K562 (cell line): ENCODE results near the gene GALNT7. TPM values are rescaled to one million over a fixed set of nuclear protein-coding genes. Genes with fewer than 3 reads are reported as not detected.

Experiments used
- BRCA1 ChIP-seq, 2 experiments: fragments of 450-650 bp in 1 of 2; sonication (generic) in 1 of 2; formaldehyde crosslinking in 1 of 2; IDR thresholded peaks; 2 replicates each; pipeline versions ENCODE4 v1.5.0 to v1.6.1; 2017 to 2020; ENCODE audit warnings: mild to moderate bottlenecking in 1 of 2, missing genetic modification reagents in 1 of 2
- CXXC5 ChIP-seq: fragments of 250-450 bp; sonication (Bioruptor Pico); IDR thresholded peaks from 2 replicates; pipeline ENCODE4 v1.8.0; 2022; ENCODE audit warnings: inconsistent platforms, mild to moderate bottlenecking, moderate library complexity
- EP300 ChIP-seq: IDR thresholded peaks from 2 replicates; pipeline ENCODE4 v1.6.1; 2012; ENCODE audit warnings: low read length, improper control_type of control experiment
- GATAD2B ChIP-seq: fragments of 450-650 bp; IDR thresholded peaks from 2 replicates; pipeline ENCODE4 v1.6.1; 2017; ENCODE audit warnings: mild to moderate bottlenecking, borderline replicate concordance
- HNRNPLL ChIP-seq: fragments of 200-400 bp; formaldehyde crosslinking; IDR thresholded peaks from 2 replicates; pipeline ENCODE4 v1.6.1; 2017; ENCODE audit warnings: low read length, low read depth, mild to moderate bottlenecking; ENCODE audit not compliant: poor library complexity, severe bottlenecking
- MTA3 ChIP-seq: fragments of 450-650 bp; formaldehyde crosslinking; IDR thresholded peaks from 2 replicates; pipeline ENCODE4 v1.6.1; 2017; ENCODE audit warnings: mild to moderate bottlenecking, borderline replicate concordance
- MYNN ChIP-seq, 2 experiments: sonication (generic); formaldehyde crosslinking in 1 of 2; IDR thresholded peaks; 2 replicates each; pipeline versions ENCODE4 v1.5.0 to v1.6.1; 2016 to 2020; ENCODE audit warnings: antibody characterized with exemption in 1 of 2, missing genetic modification reagents in 1 of 2
- NBN ChIP-seq: fragments of 450-650 bp; IDR thresholded peaks from 2 replicates; pipeline ENCODE4 v1.6.1; 2016; ENCODE audit warnings: low read depth, mild to moderate bottlenecking
- POLR2A ChIP-seq: fragments of 450-650 bp; conservative IDR thresholded peaks from 2 replicates; pipeline ENCODE4 v1.6.1; 2016
- RBBP5 ChIP-seq: fragments of 200-600 bp; sonication (generic); IDR thresholded peaks from 2 replicates; pipeline ENCODE4 v1.6.1; 2012; ENCODE audit warnings: borderline replicate concordance, mild to moderate bottlenecking, low read length, control low read depth, inconsistent platforms; ENCODE audit not compliant: insufficient read depth, poor library complexity, severe bottlenecking
- SIN3A ChIP-seq, 2 experiments: fragments of 150-350 bp in 1 of 2; IDR thresholded peaks; 2 replicates each; pipeline ENCODE4 v1.6.1; 2011 to 2016; ENCODE audit warnings: borderline replicate concordance in 2 of 2, low read depth in 2 of 2, low read length in 2 of 2, mild to moderate bottlenecking in 2 of 2, moderate library complexity in 2 of 2; ENCODE audit not compliant: control insufficient read depth in 1 of 2
- SMARCE1 ChIP-seq: fragments of 450-650 bp; IDR thresholded peaks from 2 replicates; pipeline ENCODE4 v1.7.1; 2016; ENCODE audit warnings: mild to moderate bottlenecking
- U2AF2 ChIP-seq: fragments of 200-400 bp; formaldehyde crosslinking; optimal IDR thresholded peaks from 2 replicates; pipeline ENCODE3; 2017; ENCODE audit warnings: low read depth, mild to moderate bottlenecking, low read length
- YY1 ChIP-seq, 3 experiments: IDR thresholded peaks; 2 replicates each; pipeline ENCODE4 v1.6.1; 2011; ENCODE audit warnings: low read length in 2 of 3, mild to moderate bottlenecking in 2 of 3, moderate library complexity in 2 of 3, borderline replicate concordance in 1 of 3, control low read depth in 1 of 3, low read depth in 1 of 3; ENCODE audit not compliant: insufficient read depth in 3 of 3, insufficient replicate concordance in 2 of 3, control insufficient read depth in 1 of 3, insufficient read length in 1 of 3; ENCODE audit errors: extremely low read depth in 1 of 3
- ZBTB7A ChIP-seq: IDR thresholded peaks from 2 replicates; pipeline ENCODE4 v1.6.1; 2011; ENCODE audit warnings: low read depth, mild to moderate bottlenecking, low read length, moderate library complexity, borderline replicate concordance; ENCODE audit not compliant: control insufficient read depth
- ZNF830 ChIP-seq: fragments of 250-450 bp; sonication (Bioruptor Pico); IDR thresholded peaks from 2 replicates; pipeline ENCODE4 v1.5.0; 2021; ENCODE audit warnings: mild to moderate bottlenecking
- polyA plus RNA-seq, 8 experiments: library from polyadenylated mRNA; depleted of rRNA in 4 of 8; stranded (reverse) in 5 of 8; unstranded in 3 of 8; fragments of >200 nt; fragmentation: Nextera tagmentation in 2 of 8; fragmentation: Illumina TruSeq in 1 of 8; extraction: Ambion mirVana in 2 of 8; extraction: Trizol in 1 of 8; gene quantifications; 2 replicates each; pipeline versions ENCODE4 v1.2.1 to v1.2.3, GENCODE V29; 2011 to 2014; ENCODE audit warnings: inconsistent platforms in 1 of 8, missing spikeins in 1 of 8
- total RNA-seq, 7 experiments: library from RNA; depleted of rRNA in 6 of 7; stranded (reverse); fragments of >200 nt in 6 of 7; fragmentation: Illumina TruSeq in 2 of 7; extraction: Trizol in 2 of 7; gene quantifications; 2 replicates each; pipeline versions ENCODE4 v1.2.1 to v1.2.3, GENCODE V29; 2011 to 2021; ENCODE audit warnings: low replicate concordance in 1 of 7
- TF ChIP-seq, protein P1 (sequence below): sonication (generic); formaldehyde crosslinking; IDR thresholded peaks from 2 replicates; pipeline ENCODE4 v1.8.0; 2023; ENCODE audit warnings: mild to moderate bottlenecking, missing genetic modification reagents
- TF ChIP-seq, protein P2 (sequence below), 2 experiments: IDR thresholded peaks; 2 replicates each; pipeline ENCODE4 v1.6.1; 2012; ENCODE audit warnings: improper control_type of control experiment in 2 of 2, low read depth in 2 of 2, low read length in 2 of 2, borderline replicate concordance in 1 of 2

GALNT7 gene
- total and polyA plus RNA-seq, 9 of the 15 experiments (the other 6 are each of a cell fraction or from before 2014, with no cell fraction given): 16.7 to 38.7 (median 31.1) TPM

DNA sequence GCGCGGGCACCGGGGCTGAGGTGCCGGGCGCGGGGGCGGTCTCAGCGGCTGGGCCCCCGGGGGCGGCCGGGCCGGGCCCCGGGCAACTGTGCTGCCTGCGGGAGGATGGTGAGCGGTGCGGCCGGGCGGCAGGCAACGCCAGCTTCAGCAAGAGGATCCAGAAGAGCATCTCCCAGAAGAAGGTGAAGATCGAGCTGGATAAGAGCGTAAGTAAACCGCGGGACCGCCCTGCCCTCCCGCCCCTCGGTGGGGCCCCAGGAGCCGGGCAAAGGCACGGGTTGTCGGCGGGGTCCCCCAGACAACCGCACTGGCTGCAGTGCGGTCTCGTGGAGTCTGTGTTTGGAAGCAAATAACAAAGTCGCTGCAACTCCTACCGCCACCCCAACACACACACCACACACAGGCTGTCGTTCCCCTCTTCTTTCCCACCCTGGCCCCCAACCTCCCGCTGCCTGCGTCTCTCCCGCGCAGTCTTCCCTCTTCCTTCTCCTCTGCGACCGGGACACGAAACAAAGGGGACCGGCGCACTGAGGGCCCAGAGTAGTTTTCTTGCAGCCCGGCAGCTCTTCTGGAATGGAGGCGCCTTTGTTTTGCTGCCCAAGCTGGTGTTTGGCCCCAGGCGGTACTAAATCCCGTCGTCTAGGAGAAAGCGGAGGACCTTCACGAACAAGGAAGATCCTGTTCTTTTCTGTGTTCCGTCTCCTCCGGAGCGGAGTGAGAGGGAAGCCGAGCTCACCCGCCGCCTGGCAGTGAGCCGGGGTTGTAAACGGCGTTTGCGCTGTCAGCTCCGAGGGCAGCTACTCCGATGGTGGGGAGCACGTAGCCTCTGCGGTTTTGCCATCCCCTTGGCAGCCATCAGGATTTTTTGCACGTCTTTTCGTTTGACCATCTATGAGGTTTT is 202.9 kb downstream of the GALNT7 start (continued):
- TF ChIP-seq, protein P1, sequence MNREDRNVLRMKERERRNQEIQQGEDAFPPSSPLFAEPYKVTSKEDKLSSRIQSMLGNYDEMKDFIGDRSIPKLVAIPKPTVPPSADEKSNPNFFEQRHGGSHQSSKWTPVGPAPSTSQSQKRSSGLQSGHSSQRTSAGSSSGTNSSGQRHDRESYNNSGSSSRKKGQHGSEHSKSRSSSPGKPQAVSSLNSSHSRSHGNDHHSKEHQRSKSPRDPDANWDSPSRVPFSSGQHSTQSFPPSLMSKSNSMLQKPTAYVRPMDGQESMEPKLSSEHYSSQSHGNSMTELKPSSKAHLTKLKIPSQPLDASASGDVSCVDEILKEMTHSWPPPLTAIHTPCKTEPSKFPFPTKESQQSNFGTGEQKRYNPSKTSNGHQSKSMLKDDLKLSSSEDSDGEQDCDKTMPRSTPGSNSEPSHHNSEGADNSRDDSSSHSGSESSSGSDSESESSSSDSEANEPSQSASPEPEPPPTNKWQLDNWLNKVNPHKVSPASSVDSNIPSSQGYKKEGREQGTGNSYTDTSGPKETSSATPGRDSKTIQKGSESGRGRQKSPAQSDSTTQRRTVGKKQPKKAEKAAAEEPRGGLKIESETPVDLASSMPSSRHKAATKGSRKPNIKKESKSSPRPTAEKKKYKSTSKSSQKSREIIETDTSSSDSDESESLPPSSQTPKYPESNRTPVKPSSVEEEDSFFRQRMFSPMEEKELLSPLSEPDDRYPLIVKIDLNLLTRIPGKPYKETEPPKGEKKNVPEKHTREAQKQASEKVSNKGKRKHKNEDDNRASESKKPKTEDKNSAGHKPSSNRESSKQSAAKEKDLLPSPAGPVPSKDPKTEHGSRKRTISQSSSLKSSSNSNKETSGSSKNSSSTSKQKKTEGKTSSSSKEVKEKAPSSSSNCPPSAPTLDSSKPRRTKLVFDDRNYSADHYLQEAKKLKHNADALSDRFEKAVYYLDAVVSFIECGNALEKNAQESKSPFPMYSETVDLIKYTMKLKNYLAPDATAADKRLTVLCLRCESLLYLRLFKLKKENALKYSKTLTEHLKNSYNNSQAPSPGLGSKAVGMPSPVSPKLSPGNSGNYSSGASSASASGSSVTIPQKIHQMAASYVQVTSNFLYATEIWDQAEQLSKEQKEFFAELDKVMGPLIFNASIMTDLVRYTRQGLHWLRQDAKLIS (CRISPR knock-in tag): peak; percentile 51; the same call in 1 of the 2 replicates
- TF ChIP-seq RBBP5 (peak; percentile 85), BRCA1 (IDR thresholded peaks at IDR 0.05) (no peak), BRCA1 (CRISPR knock-in tag; IDR thresholded peaks at IDR 0.05) (no peak), POLR2A (no peak), MYNN (IDR thresholded peaks at IDR 0.05) (no peak), MYNN (CRISPR knock-in tag; IDR thresholded peaks at IDR 0.05) (no peak), HNRNPLL (peak; percentile 86), ZBTB7A (0 out of 2 replicates have a peak, but pooled peaks have one; percentile 4), ZNF830 (CRISPR knock-in tag) (no peak), NBN (0 out of 2 replicates have a peak, but pooled peaks have one; percentile 44), CXXC5 (CRISPR knock-in tag) (peak; percentile 47; the same call in 1 of the 2 replicates), GATAD2B (peak; percentile 55; the same call in 1 of the 2 replicates), YY1 (IDR thresholded peaks at IDR 0.05; ENCODE audit: borderline replicate concordance in 1 of 3, control insufficient read depth in 1 of 3, extremely low read depth in 1 of 3, insufficient read depth in 3 of 3, insufficient read length in 1 of 3, insufficient replicate concordance in 2 of 3, low read depth in 1 of 3, low read length in 2 of 3) (peak in 1 of 3 experiments; percentile 24), U2AF2 (no peak), SIN3A (IDR thresholded peaks at IDR 0.05; ENCODE audit: borderline replicate concordance in 2 of 2, control insufficient read depth in 1 of 2, low read depth in 2 of 2, low read length in 2 of 2) (peak in 1 of 2 experiments; percentile 17; a peak in 2 of 4 replicates), EP300 (peak; percentile 14; the same call in 1 of the 2 replicates), MTA3 (0 out of 2 replicates have a peak, but pooled peaks have one; percentile 24), SMARCE1 (peak; percentile 38; the same call in 1 of the 2 replicates)
- TF ChIP-seq, protein P2, sequence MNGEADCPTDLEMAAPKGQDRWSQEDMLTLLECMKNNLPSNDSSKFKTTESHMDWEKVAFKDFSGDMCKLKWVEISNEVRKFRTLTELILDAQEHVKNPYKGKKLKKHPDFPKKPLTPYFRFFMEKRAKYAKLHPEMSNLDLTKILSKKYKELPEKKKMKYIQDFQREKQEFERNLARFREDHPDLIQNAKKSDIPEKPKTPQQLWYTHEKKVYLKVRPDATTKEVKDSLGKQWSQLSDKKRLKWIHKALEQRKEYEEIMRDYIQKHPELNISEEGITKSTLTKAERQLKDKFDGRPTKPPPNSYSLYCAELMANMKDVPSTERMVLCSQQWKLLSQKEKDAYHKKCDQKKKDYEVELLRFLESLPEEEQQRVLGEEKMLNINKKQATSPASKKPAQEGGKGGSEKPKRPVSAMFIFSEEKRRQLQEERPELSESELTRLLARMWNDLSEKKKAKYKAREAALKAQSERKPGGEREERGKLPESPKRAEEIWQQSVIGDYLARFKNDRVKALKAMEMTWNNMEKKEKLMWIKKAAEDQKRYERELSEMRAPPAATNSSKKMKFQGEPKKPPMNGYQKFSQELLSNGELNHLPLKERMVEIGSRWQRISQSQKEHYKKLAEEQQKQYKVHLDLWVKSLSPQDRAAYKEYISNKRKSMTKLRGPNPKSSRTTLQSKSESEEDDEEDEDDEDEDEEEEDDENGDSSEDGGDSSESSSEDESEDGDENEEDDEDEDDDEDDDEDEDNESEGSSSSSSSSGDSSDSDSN (IDR thresholded peaks at IDR 0.05; ENCODE audit: borderline replicate concordance in 1 of 2, low read depth in 2 of 2, low read length in 2 of 2): peak; percentile 73; a peak in 3 of 4 replicates
